Ectodermal cell (in vitro differentiated cells): Measurements from ENCODE around the gene LRRC71.

Source experiments
- H3K27ac ChIP-seq: 2 replicates; pipeline ENCODE4 v1.7.0; 2013; ENCODE audit warnings: mild to moderate bottlenecking, low read depth, low read length; ENCODE audit not compliant: insufficient read depth, poor library complexity, severe bottlenecking
- H3K27me3 ChIP-seq: 2 replicates; pipeline ENCODE4 v1.7.0; 2013; ENCODE audit warnings: mild to moderate bottlenecking, low read length; ENCODE audit not compliant: insufficient read depth, control insufficient read depth, poor library complexity, severe bottlenecking
- H3K36me3 ChIP-seq: one replicate; pipeline ENCODE4 v1.7.0; 2013; ENCODE audit warnings: low read length; ENCODE audit not compliant: control insufficient read depth, insufficient read depth
- H3K4me1 ChIP-seq: one replicate; pipeline ENCODE4 v1.7.0; 2013; ENCODE audit warnings: low read length; ENCODE audit not compliant: control insufficient read depth, insufficient read depth
- H3K4me3 ChIP-seq: 2 replicates; pipeline ENCODE4 v1.7.0; 2013; ENCODE audit warnings: low read depth, low read length, control low read depth; ENCODE audit not compliant: insufficient read depth
- H3K9me3 ChIP-seq: 2 replicates; pipeline ENCODE4 v1.7.0; 2013; ENCODE audit warnings: mild to moderate bottlenecking, low read length, moderate library complexity; ENCODE audit not compliant: control insufficient read depth
- WGBS, 2 experiments: methylation state at CpG; one replicate each; pipeline ENCODE4 v1.1.7; 2013; ENCODE audit warnings: missing lambda C conversion rate in 2 of 2; 5-methylcytosine and 5-hydroxymethylcytosine counted together

The LRRC71 gene

GRCh38 chr1:156892190-156893047 is 28.0 kb upstream of the LRRC71 start:
- no peak overlapping the region for H3K4me3 ChIP-seq

GRCh38 chr1:156893048-156893953 is 27.1 kb upstream of the LRRC71 start, which contains the start of gene PEAR1:
PEAR1 (plus strand) TSS chr1:156893718; CDS start chr1:156903927, 10,209 bp downstream.
- peaks cover 50% of the 10 kb centered on the region for H3K27me3 ChIP-seq
- 17 to 18% methylated on average over 57 to 60 of the region's 60 CpGs for WGBS, 2 experiments
- H3K27ac ChIP-seq = no peak within 1 kb of the TSS
- peaks cover 17% of the 10 kb centered on the region for H3K4me1 ChIP-seq
- no peaks in the 10 kb centered on the region for H3K9me3 ChIP-seq
- H3K4me3 ChIP-seq = peak within 1 kb of the TSS; percentile 16
- no peaks in the 10 kb centered on the region for H3K36me3 ChIP-seq

More at GRCh38 chr1:156892190-156893047, 28.0 kb upstream of the LRRC71 start:
- H3K27ac ChIP-seq = no peak overlapping the region
- 11 to 12% methylated on average over 48 of the region's 48 CpGs for WGBS, 2 experiments
- H3K9me3 ChIP-seq = no peaks in the 10 kb centered on the region
- H3K36me3 ChIP-seq = no peaks in the 10 kb centered on the region
- peaks cover 21% of the 10 kb centered on the region for H3K4me1 ChIP-seq
- peaks cover 50% of the 10 kb centered on the region for H3K27me3 ChIP-seq

GRCh38 chr1:156894001-156894400 is 26.4 kb upstream of the LRRC71 start:
- Histone ChIP-seq H3K9me3 (no peaks in the 10 kb centered on the region), H3K36me3 (no peaks in the 10 kb centered on the region), H3K27me3 (peaks cover 50% of the 10 kb centered on the region), H3K27ac (no peak overlapping the region), H3K4me3 (peak overlapping the region; percentile 16), H3K4me1 (peaks cover 17% of the 10 kb centered on the region)
- 46 to 47% methylated on average over 5 of the region's 5 CpGs for WGBS, 2 experiments

GRCh38 chr1:156894711-156895454 is 25.5 kb upstream of the LRRC71 start:
- Histone ChIP-seq H3K4me3 (no peak overlapping the region), H3K27ac (no peak overlapping the region), H3K4me1 (peaks cover 17% of the 10 kb centered on the region), H3K27me3 (peaks cover 50% of the 10 kb centered on the region), H3K36me3 (no peaks in the 10 kb centered on the region), H3K9me3 (no peaks in the 10 kb centered on the region)
- 86 to 88% methylated on average over 12 of the region's 12 CpGs for WGBS, 2 experiments

- Histone ChIP-seq H3K9me3 (no peaks in the 10 kb centered on the region), H3K4me3 (no peak overlapping the region), H3K27me3 (peaks cover 46% of the 10 kb centered on the region), H3K4me1 (peaks cover 17% of the 10 kb centered on the region), H3K36me3 (no peaks in the 10 kb centered on the region), H3K27ac (no peak overlapping the region)
- WGBS, 2 experiments = 85 to 86% methylated on average over 4 of the region's 4 CpGs
Observed at GRCh38 chr1:156895455-156895812, 25.0 kb upstream of the LRRC71 start.

- H3K4me1 ChIP-seq = peaks cover 17% of the 10 kb centered on the region
- H3K36me3 ChIP-seq = no peaks in the 10 kb centered on the region
- 94 to 97% methylated on average over 6 of the region's 6 CpGs for WGBS, 2 experiments
- H3K9me3 ChIP-seq = no peaks in the 10 kb centered on the region
- H3K27ac ChIP-seq = no peak overlapping the region
- H3K4me3 ChIP-seq = no peak overlapping the region
- H3K27me3 ChIP-seq = peaks cover 41% of the 10 kb centered on the region
Observed at GRCh38 chr1:156895927-156896326, 24.5 kb upstream of the LRRC71 start.

- Histone ChIP-seq H3K27me3 (peaks cover 35% of the 10 kb centered on the region), H3K36me3 (no peaks in the 10 kb centered on the region), H3K4me1 (peaks cover 17% of the 10 kb centered on the region), H3K4me3 (no peak overlapping the region), H3K9me3 (no peaks in the 10 kb centered on the region), H3K27ac (no peak overlapping the region)
- 76% methylated on average over 16 of the region's 16 CpGs for WGBS, 2 experiments
Observed at GRCh38 chr1:156896490-156897033, 23.9 kb upstream of the LRRC71 start.

- Histone ChIP-seq H3K9me3 (no peaks in the 10 kb centered on the region), H3K4me1 (peaks cover 17% of the 10 kb centered on the region), H3K27ac (no peak overlapping the region), H3K4me3 (no peak overlapping the region), H3K36me3 (no peaks in the 10 kb centered on the region), H3K27me3 (peaks cover 28% of the 10 kb centered on the region)
- 83 to 84% methylated on average over 14 of the region's 14 CpGs for WGBS, 2 experiments
Observed at GRCh38 chr1:156897078-156897825, 23.2 kb upstream of the LRRC71 start.

GRCh38 chr1:156898161-156898566 is 22.3 kb upstream of the LRRC71 start:
- H3K36me3 ChIP-seq = no peaks in the 10 kb centered on the region
- 75 to 76% methylated on average over 13 of the region's 13 CpGs for WGBS, 2 experiments
- peaks cover 17% of the 10 kb centered on the region for H3K4me1 ChIP-seq
- H3K9me3 ChIP-seq = no peaks in the 10 kb centered on the region
- H3K27ac ChIP-seq = no peak overlapping the region
- no peak overlapping the region for H3K4me3 ChIP-seq
- H3K27me3 ChIP-seq = peaks cover 19% of the 10 kb centered on the region
